K562 (cell line): ENCODE data around the gene CAMK2G. TPM values are rescaled to one million over a fixed set of nuclear protein-coding genes. Genes with fewer than 3 reads are reported as not detected.

Source experiments
- CBFA2T3 ChIP-seq: fragments of 450-650 bp; IDR thresholded peaks from 2 replicates; pipeline ENCODE4 v1.6.1; 2017
- CBFB ChIP-seq: sonication (generic); formaldehyde crosslinking; IDR thresholded peaks from 2 replicates; pipeline ENCODE4 v1.4.0; 2020; ENCODE audit warnings: mild to moderate bottlenecking, missing genetic modification reagents
- CEBPG ChIP-seq, 3 experiments: fragments of 200-800 bp in 1 of 3; sonication (Bioruptor generic) in 1 of 3; sonication (generic) in 1 of 3; formaldehyde crosslinking in 1 of 3; IDR thresholded peaks in 2 of 3; conservative IDR thresholded peaks in 1 of 3; 2 replicates each; pipeline versions ENCODE4 v1.6.1 to v1.8.0; 2016 to 2022; ENCODE audit warnings: missing compliant biosample characterization in 2 of 3, missing genetic modification characterization in 2 of 3, mild to moderate bottlenecking in 1 of 3, missing genetic modification reagents in 1 of 3
- FOXJ2 ChIP-seq: fragments of 200-800 bp; sonication (Bioruptor generic); IDR thresholded peaks from 2 replicates; pipeline ENCODE4 v1.6.1; 2016; ENCODE audit warnings: missing genetic modification characterization, missing compliant biosample characterization
- HDAC6 ChIP-seq: IDR thresholded peaks from 2 replicates; pipeline ENCODE4 v1.6.1; 2012; ENCODE audit warnings: low read depth, mild to moderate bottlenecking, control low read depth, inconsistent platforms, low read length, moderate library complexity
- JUN ChIP-seq, 2 experiments: sonication (generic) in 1 of 2; formaldehyde crosslinking in 1 of 2; IDR thresholded peaks; 2 replicates each; pipeline versions ENCODE4 v1.6.1 to v1.8.0; 2012 to 2022; ENCODE audit warnings: borderline replicate concordance in 2 of 2, mild to moderate bottlenecking in 2 of 2, improper control_type of control experiment in 1 of 2, low read depth in 1 of 2, low read length in 1 of 2, missing genetic modification reagents in 1 of 2
- MED1 ChIP-seq: sonication (generic); formaldehyde crosslinking; IDR thresholded peaks from 2 replicates; pipeline ENCODE4 v1.8.1; 2023; ENCODE audit warnings: missing genetic modification reagents, borderline replicate concordance
- MEIS2 ChIP-seq: fragments of 450-650 bp; IDR thresholded peaks from 2 replicates; pipeline ENCODE4 v1.6.1; 2014; ENCODE audit warnings: mild to moderate bottlenecking; ENCODE audit not compliant: partially characterized antibody
- NELFE ChIP-seq: IDR thresholded peaks from 2 replicates; pipeline ENCODE4 v1.6.1; 2011; ENCODE audit warnings: mild to moderate bottlenecking; ENCODE audit not compliant: insufficient read depth, insufficient read length
- NFIX ChIP-seq: fragments of 250-450 bp; sonication (Bioruptor Pico); IDR thresholded peaks from 2 replicates; pipeline ENCODE4 v1.4.0; 2020; ENCODE audit warnings: low read depth, mild to moderate bottlenecking, moderate library complexity
- OTX1 ChIP-seq: fragments of 450-650 bp; formaldehyde crosslinking; IDR thresholded peaks from 2 replicates; pipeline ENCODE4 v1.4.0; 2022; ENCODE audit warnings: mild to moderate bottlenecking
- POLR2A ChIP-seq: fragments of 450-650 bp; conservative IDR thresholded peaks from 2 replicates; pipeline ENCODE4 v1.6.1; 2016
- POLR2AphosphoS2 ChIP-seq: IDR thresholded peaks from 2 replicates; pipeline ENCODE4 v1.6.1; 2012; ENCODE audit warnings: low read length, improper control_type of control experiment
- RAD51 ChIP-seq: fragments of 450-650 bp; IDR thresholded peaks from 2 replicates; pipeline ENCODE4 v1.7.1; 2016; ENCODE audit warnings: low read depth, mild to moderate bottlenecking, borderline replicate concordance
- SMARCC2 ChIP-seq: fragments of 450-650 bp; IDR thresholded peaks from 2 replicates; pipeline ENCODE4 v1.6.1; 2017; ENCODE audit warnings: antibody characterized with exemption, moderate library complexity, mild to moderate bottlenecking, low read depth
- XRCC4 ChIP-seq: IDR thresholded peaks from one replicate; pipeline ENCODE4 v1.6.1; 2011; ENCODE audit not compliant: insufficient read depth, insufficient read length; ENCODE audit errors: extremely low read depth
- ZBTB12 ChIP-seq: fragments of 250-450 bp; sonication (Bioruptor Pico); IDR thresholded peaks from 2 replicates; pipeline ENCODE4 v1.4.0; 2020
- ZNF165 ChIP-seq: fragments of 250-450 bp; sonication (Bioruptor Pico); IDR thresholded peaks from 2 replicates; pipeline ENCODE4 v1.4.0; 2020; ENCODE audit warnings: borderline replicate concordance
- ZNF217 ChIP-seq: sonication (generic); formaldehyde crosslinking; IDR thresholded peaks from 2 replicates; pipeline ENCODE4 v1.8.0; 2022; ENCODE audit warnings: mild to moderate bottlenecking, missing genetic modification reagents
- ZNF274 ChIP-seq: IDR thresholded peaks from 2 replicates; pipeline ENCODE4 v1.6.1; 2011; ENCODE audit warnings: low read depth, mild to moderate bottlenecking, low read length, moderate library complexity, borderline replicate concordance
- ZNF436 ChIP-seq: fragments of 250-450, 450-650 bp; sonication (Bioruptor Pico); formaldehyde crosslinking; IDR thresholded peaks from 2 replicates; pipeline ENCODE4 v1.7.0; 2020; ENCODE audit warnings: mild to moderate bottlenecking
- ZNF444 ChIP-seq: fragments of 250-450 bp; sonication (Bioruptor Pico); IDR thresholded peaks from 2 replicates; pipeline ENCODE4 v1.4.0; 2020; ENCODE audit warnings: mild to moderate bottlenecking, moderate library complexity
- ZNF589 ChIP-seq: fragments of 200-800 bp; sonication (Bioruptor generic); IDR thresholded peaks from 2 replicates; pipeline ENCODE4 v1.6.1; 2016; ENCODE audit warnings: low read depth, missing genetic modification characterization, missing compliant biosample characterization
- polyA plus RNA-seq, 8 experiments: library from polyadenylated mRNA; depleted of rRNA in 4 of 8; stranded (reverse) in 5 of 8; unstranded in 3 of 8; fragments of >200 nt; fragmentation: Nextera tagmentation in 2 of 8; fragmentation: Illumina TruSeq in 1 of 8; extraction: Ambion mirVana in 2 of 8; extraction: Trizol in 1 of 8; gene quantifications; 2 replicates each; pipeline versions ENCODE4 v1.2.1 to v1.2.3, GENCODE V29; 2011 to 2014; ENCODE audit warnings: inconsistent platforms in 1 of 8, missing spikeins in 1 of 8
- total RNA-seq, 7 experiments: library from RNA; depleted of rRNA in 6 of 7; stranded (reverse); fragments of >200 nt in 6 of 7; fragmentation: Illumina TruSeq in 2 of 7; extraction: Trizol in 2 of 7; gene quantifications; 2 replicates each; pipeline versions ENCODE4 v1.2.1 to v1.2.3, GENCODE V29; 2011 to 2021; ENCODE audit warnings: low replicate concordance in 1 of 7

CAMK2G gene
- total and polyA plus RNA-seq, 9 of the 15 experiments (the other 6 are each of a cell fraction or from before 2014, with no cell fraction given), result 9.0 to 37.9 (median 32.6) TPM

GRCh38 chr10:73799899-73800559 lies 74.3 kb downstream of the CAMK2G start (continued):
- TF ChIP-seq HDAC6, result no peak
- TF ChIP-seq SMARCC2, result no peak
- TF ChIP-seq ZNF436 (CRISPR knock-in tag), result no peak
- TF ChIP-seq ZNF589 (CRISPR knock-in tag), result no peak
- no peak for TF ChIP-seq MED1
- TF ChIP-seq ZBTB12 (CRISPR knock-in tag), result no peak
- no peak for TF ChIP-seq RAD51
- no peak for TF ChIP-seq CEBPG (CRISPR knock-in tag; IDR thresholded peaks at IDR 0.05)
- TF ChIP-seq CEBPG (tag; conservative IDR thresholded peaks at IDR 0.05 in 1 of 2, IDR thresholded peaks at IDR 0.05 in 1 of 2), result no peak
- TF ChIP-seq FOXJ2 (tag), result no peak
- TF ChIP-seq JUN (IDR thresholded peaks at IDR 0.05; ENCODE audit: borderline replicate concordance, low read depth, low read length), result no peak
- no peak for TF ChIP-seq JUN (CRISPR knock-in tag; IDR thresholded peaks at IDR 0.05; ENCODE audit: borderline replicate concordance)
- no peak for TF ChIP-seq MEIS2
- no peak for TF ChIP-seq ZNF274
- TF ChIP-seq ZNF217 (CRISPR knock-in tag), result no peak
- TF ChIP-seq NELFE, result no peak
- TF ChIP-seq POLR2AphosphoS2, result peak; percentile 33; the same call in 1 of the 2 replicates
- no peak for TF ChIP-seq CBFA2T3
- no peak for TF ChIP-seq ZNF444 (CRISPR knock-in tag)
- TF ChIP-seq POLR2A, result peak; percentile 52
- peak; percentile 86 for TF ChIP-seq OTX1 (CRISPR knock-in tag)
- no peak for TF ChIP-seq CBFB (CRISPR knock-in tag)
- TF ChIP-seq XRCC4, result no peak
- TF ChIP-seq ZNF165 (CRISPR knock-in tag), result no peak
- TF ChIP-seq NFIX (CRISPR knock-in tag), result no peak
